Thyroid gland (tissue), 4 donors: ENCODE measurements around the gene OGFRL1. TPM values are rescaled to one million over a fixed set of nuclear protein-coding genes. Genes with fewer than 3 reads are reported as not detected.

Source experiments
- DNase-seq, 2 donors: peaks; one replicate each; pipeline ENCODE4 v3.0.0-alpha.2; 2019
- H3K27ac ChIP-seq, 3 donors: fragments of 200-600 bp; sonication (generic); 1 replicate in 2 of 3; 2 replicates in 1 of 3; pipeline ENCODE4 v1.5.1; 2016 to 2019; ENCODE audit warnings: mild to moderate bottlenecking in 1 of 3, moderate library complexity in 1 of 3
- H3K27me3 ChIP-seq: fragments of 200-600 bp; sonication (generic); one replicate; pipeline ENCODE4 v1.5.1; 2019
- H3K36me3 ChIP-seq, 2 donors: fragments of 200-600 bp; sonication (generic); one replicate each; pipeline ENCODE4 v1.5.1; 2016 to 2019
- H3K4me1 ChIP-seq, 2 donors: fragments of 200-600 bp; sonication (generic); one replicate each; pipeline ENCODE4 v1.5.1; 2017 to 2019
- H3K4me3 ChIP-seq, 3 donors: fragments of 200-600 bp; sonication (generic); replicated peaks in 1 of 3; 1 replicate in 2 of 3; 2 replicates in 1 of 3; pipeline ENCODE4 v1.5.1; 2016; ENCODE audit warnings: mild to moderate bottlenecking in 1 of 3
- H3K9me3 ChIP-seq: fragments of 200-600 bp; sonication (generic); one replicate; pipeline ENCODE4 v1.5.1; 2017
- POLR2A ChIP-seq, 2 donors: fragments of 450-650 bp; IDR thresholded peaks; one replicate each; pipeline ENCODE4 v1.6.1; 2017; ENCODE audit warnings: antibody characterized with exemption in 2 of 2, mild to moderate bottlenecking in 2 of 2, moderate library complexity in 1 of 2
- WGBS, 2 donors: methylation state at CpG; one replicate each; pipeline ENCODE4 v1.1.5; 2017; 5-methylcytosine and 5-hydroxymethylcytosine counted together
- intact Hi-C: fragments of 100-400 bp; cut with DNase I; formaldehyde crosslinking; loops from one replicate; pipeline ENCODE4 v1.15.1; 2023
- total RNA-seq, 4 donors: library from RNA; depleted of rRNA; stranded (reverse); fragments of >200 nt; gene quantifications; one replicate each; pipeline ENCODE4 v1.2.3, GENCODE V29; 2016
- TF ChIP-seq, protein P1 (sequence below), 6 experiments: fragments of 200-600 bp in 3 of 6; fragments of 450-650 bp in 3 of 6; sonication (generic) in 3 of 6; IDR thresholded peaks; one replicate each; pipeline ENCODE4 v1.5.1; 2016 to 2019; ENCODE audit warnings: antibody characterized with exemption in 6 of 6, mild to moderate bottlenecking in 2 of 6, inconsistent platforms in 1 of 6, moderate library complexity in 1 of 6

The OGFRL1 gene
- 10 to 100 TPM; 12.1 to 27.3 (median 18.0) TPM for total RNA-seq

DNA sequence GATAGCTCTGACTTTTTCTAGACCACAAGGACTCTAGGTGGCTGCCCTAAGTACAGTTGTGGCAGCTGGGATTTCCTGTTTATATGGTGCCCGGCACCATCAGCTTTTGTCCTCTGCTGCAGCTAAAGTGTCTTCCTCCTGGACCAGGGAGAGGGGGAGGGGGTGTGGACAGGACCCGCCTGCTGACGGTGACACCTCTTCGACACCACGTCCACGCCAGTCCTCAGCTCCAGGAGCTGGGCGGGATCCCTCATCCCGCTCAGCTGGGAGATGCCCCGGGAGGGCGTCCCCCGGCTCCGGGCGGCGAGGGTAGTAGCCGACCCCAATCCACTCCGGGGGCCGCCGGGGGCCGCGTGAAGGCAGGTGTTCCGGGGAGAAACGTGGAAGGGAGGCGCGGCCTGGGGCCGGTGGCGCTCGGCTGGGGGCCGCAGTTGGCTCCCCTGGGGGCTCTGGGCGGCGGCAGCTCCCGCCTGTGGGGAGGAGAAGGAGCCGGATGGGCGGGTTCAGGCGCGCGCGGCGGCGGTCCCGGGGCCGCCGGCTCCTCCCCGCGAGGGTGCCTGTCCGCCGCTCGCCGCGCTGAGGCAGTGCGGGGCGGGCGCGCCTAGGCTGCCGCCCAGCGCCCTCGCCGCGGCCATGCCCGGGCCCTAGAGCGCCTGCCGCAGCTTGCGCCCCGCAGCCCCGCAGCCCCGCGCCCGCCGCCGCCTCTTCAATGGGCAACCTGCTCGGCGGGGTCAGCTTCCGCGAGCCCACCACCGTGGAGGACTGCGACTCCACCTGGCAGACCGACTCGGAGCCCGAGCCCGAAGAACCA, at the start of gene OGFRL1:
Gene OGFRL1, plus strand, starts transcription at position 584 of the 811 bp plus-strand sequence. Its CDS starts 126 bp downstream, at position 710.
- 0% methylated on average over 1 of the region's 79 CpGs for WGBS, 2 donors
- no peaks in the 10 kb centered on the region for H3K27me3 ChIP-seq
- no peaks in the 10 kb centered on the region for H3K9me3 ChIP-seq
- peak within 1 kb of the TSS; percentile 88 to 95 (median 91) for H3K27ac ChIP-seq
- H3K36me3 ChIP-seq = no peaks in the 10 kb centered on the region
- peak in 1 of 2 donors; percentile 92 for TF ChIP-seq POLR2A (IDR thresholded peaks at IDR 0.05)
- TF ChIP-seq, protein P1, sequence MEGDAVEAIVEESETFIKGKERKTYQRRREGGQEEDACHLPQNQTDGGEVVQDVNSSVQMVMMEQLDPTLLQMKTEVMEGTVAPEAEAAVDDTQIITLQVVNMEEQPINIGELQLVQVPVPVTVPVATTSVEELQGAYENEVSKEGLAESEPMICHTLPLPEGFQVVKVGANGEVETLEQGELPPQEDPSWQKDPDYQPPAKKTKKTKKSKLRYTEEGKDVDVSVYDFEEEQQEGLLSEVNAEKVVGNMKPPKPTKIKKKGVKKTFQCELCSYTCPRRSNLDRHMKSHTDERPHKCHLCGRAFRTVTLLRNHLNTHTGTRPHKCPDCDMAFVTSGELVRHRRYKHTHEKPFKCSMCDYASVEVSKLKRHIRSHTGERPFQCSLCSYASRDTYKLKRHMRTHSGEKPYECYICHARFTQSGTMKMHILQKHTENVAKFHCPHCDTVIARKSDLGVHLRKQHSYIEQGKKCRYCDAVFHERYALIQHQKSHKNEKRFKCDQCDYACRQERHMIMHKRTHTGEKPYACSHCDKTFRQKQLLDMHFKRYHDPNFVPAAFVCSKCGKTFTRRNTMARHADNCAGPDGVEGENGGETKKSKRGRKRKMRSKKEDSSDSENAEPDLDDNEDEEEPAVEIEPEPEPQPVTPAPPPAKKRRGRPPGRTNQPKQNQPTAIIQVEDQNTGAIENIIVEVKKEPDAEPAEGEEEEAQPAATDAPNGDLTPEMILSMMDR (IDR thresholded peaks at IDR 0.05) = peak in 3 of 6 experiments; percentile 35 to 46 (median 36)
- intact Hi-C loops = no loop called here
- DNase-seq = peak; percentile 76
- H3K4me1 ChIP-seq = peaks cover 0 to 14% of the 10 kb centered on the region in 2 donors
- peak within 1 kb of the TSS; percentile 53 to 74 (median 68) for H3K4me3 ChIP-seq

DNA sequence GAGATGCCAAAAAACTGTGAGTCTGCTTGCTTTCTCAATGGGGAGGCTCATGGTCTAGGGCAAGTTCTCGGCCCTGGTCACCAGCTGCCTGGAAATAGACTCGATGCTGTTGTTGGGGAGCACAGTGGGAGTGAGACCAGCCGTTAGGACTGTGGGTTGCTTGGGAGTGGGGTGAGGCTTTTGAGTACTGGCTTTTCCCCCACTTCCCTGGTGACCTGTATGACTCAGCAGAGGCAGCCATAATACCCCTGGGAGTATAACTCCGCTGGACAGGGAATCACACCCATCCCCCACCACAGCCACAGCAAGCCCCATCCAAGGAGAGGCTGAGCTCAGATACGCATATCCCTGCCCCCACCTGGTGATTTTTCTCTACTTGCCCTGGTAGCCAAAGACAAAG, 48.9 kb upstream of the OGFRL1 start:
- Histone ChIP-seq H3K36me3 (no peaks in the 10 kb centered on the region), H3K4me3 (no peak overlapping the region), H3K27me3 (no peaks in the 10 kb centered on the region), H3K27ac (no peak overlapping the region), H3K9me3 (no peaks in the 10 kb centered on the region), H3K4me1 (no peaks in the 10 kb centered on the region)
- DNase-seq = no peak
- intact Hi-C loops = no loop called here
- WGBS, 2 donors = 85 to 97% methylated on average over 2 to 4 of the region's 5 CpGs
- TF ChIP-seq, protein P1 (IDR thresholded peaks at IDR 0.05) = no peak
- no peak for TF ChIP-seq POLR2A (IDR thresholded peaks at IDR 0.05)

DNA sequence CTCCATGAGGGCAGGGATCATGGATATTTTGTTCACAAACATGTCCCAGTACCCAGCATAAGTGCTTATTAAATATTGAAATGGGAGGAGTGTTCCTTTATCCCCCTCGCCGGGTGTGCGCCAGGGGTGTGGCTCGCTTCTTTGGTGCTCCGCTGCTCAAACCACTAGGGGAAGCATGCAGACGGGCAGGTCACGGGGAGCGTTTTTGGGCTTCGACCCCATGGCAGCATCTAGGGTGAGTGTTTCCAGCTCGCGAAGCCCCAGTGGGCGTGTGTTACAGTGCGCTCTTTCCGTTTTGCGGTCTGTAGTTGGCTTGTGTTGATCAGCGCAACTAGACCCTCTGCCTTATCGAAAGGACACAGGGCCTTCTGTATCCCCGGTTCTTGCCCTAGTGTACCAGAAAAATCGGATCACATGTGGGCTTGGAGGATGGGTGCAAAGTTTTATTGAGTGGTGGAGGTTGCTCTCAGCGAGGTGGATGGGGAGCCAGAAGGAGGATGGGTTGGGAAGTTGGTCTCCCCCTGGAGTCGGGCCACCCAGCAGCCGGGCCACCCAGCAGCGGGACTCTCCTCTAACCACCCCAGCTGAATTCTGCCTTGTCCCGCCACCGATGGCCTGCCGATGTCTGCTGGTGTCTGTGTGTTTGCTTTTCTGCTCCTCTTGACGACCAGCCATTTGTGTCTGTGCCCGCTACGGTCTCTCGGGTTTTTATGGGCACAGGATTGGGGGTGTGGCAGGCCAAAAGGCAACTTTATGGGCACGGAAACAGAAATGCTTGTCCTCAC, 43.2 kb upstream of the OGFRL1 start:
- intact Hi-C loops = no loop called here
- Histone ChIP-seq H3K27ac (no peak overlapping the region), H3K27me3 (no peaks in the 10 kb centered on the region), H3K4me3 (no peak overlapping the region), H3K4me1 (peaks cover 0 to 10% of the 10 kb centered on the region in 2 donors), H3K36me3 (no peaks in the 10 kb centered on the region), H3K9me3 (no peaks in the 10 kb centered on the region)
- TF ChIP-seq, protein P1 (IDR thresholded peaks at IDR 0.05) = no peak
- TF ChIP-seq POLR2A (IDR thresholded peaks at IDR 0.05) = no peak
- DNase-seq = no peak
- WGBS, 2 donors = 95 to 96% methylated on average over 28 to 31 of the region's 31 CpGs

DNA sequence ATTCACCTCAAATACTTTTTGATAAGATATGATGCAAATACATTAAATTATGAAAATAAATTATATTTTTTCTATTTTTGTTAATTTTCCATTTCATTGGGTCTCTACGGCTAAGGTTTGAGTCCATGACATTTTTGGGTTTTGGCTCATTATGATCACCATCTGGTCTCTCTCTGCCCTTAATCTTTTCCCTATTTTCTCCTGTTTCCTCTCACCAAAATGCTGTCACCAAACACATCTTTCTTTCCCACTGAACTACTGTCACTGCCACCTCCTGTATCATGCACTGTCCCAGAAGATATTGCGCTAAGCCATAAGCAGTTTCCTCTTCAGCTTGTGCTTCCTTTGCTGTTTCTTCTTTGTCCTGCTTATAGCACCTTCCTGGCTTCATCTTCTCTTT, 42.0 kb upstream of the OGFRL1 start:
- no peak for DNase-seq
- H3K36me3 ChIP-seq = no peaks in the 10 kb centered on the region

More for the DNA sequence above, 42.0 kb upstream of the OGFRL1 start:
- H3K4me3 ChIP-seq = no peak overlapping the region
- H3K27me3 ChIP-seq = no peaks in the 10 kb centered on the region
- WGBS, 2 donors = 92 to 94% methylated on average over 2 of the region's 2 CpGs
- intact Hi-C loops = no loop called here
- H3K9me3 ChIP-seq = no peaks in the 10 kb centered on the region
- H3K27ac ChIP-seq = no peak overlapping the region
- peaks cover 0 to 20% of the 10 kb centered on the region in 2 donors for H3K4me1 ChIP-seq
- no peak for TF ChIP-seq POLR2A (IDR thresholded peaks at IDR 0.05)
- TF ChIP-seq, protein P1 (IDR thresholded peaks at IDR 0.05) = no peak
